HG02678 (cell line): ENCODE data around the gene PIF1.

Experiments
- ATAC-seq: cut with Tn5 transposase; IDR thresholded peaks from one replicate; pipeline ENCODE4 v1.9.1; 2021; ENCODE audit warnings: mild to moderate bottlenecking, moderate library complexity; ENCODE audit not compliant: unreplicated experiment

Gene PIF1

DNA sequence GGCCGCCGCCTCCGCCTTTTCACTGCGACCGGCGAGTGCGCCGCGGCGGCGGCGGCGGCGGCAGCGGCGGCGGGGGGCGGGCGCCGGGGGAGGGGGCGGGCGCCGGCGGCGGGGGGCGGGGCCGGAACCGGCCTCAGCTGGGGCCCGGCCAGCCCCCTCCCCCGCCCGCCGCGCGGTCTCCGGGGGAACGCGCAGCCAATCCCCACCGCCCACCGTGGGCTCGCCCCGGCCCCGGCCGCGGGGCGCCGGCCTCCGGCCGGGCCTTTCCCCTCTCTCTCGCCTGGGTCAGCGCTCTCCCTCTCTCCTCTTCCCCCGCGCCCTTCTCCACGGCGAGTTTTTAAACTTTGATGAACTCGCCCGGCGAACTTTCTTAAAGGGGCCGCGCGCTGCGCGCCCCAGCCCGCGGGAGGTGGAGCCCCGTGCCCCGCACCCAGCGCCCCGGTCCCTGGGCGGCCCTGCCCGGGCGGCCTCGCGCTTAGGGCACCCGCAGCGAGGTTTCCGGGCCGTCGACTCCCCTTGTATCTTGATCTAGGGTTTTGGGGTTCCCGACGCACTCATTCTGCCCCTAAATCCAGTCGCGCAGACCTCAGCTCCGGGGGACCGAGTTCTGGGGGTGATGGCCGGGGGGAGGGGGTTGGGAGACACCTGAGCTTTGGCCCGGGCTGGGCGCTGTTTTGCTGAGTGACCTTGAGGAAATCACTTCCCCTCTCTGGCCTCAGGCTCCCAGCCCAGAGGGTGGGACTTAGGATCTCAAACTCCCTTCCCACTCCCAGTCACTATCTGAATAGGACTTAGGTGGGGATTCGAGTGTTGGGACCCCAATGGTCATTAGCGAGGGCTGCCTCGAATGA is 49.7 kb downstream of the PIF1 start, which contains the start of gene RBPMS2:
Gene RBPMS2 (minus strand): TSS at position 39 of the 851 bp plus-strand sequence. CDS start 270 bp downstream, outside the sequence.
- no peak for ATAC-seq

GRCh38 chr15:64774629-64775493 is 50.6 kb downstream of the PIF1 start:
- ATAC-seq, result no peak

GRCh38 chr15:64774037-64774628 is 51.3 kb downstream of the PIF1 start:
- no peak for ATAC-seq

DNA sequence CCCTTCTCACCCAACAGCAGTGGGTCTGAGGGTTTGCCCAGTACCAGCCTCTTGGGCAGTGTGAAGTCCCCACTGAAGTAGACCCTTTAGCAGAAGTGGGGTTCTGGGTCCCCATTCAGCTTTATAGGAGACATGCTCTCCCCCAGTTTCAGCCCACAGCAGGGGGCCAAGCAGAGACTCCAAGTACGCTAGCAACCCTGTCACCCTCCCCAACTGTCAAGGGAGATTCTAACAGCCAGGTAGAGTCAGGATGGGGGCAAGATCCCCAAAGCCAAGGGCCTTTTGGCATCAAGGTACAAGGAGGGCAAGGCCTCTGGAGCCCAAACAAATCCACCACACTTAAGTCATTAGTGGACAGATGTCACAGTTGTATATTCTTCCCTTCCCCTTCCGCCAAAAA is 51.8 kb downstream of the PIF1 start:
- no peak for ATAC-seq

DNA sequence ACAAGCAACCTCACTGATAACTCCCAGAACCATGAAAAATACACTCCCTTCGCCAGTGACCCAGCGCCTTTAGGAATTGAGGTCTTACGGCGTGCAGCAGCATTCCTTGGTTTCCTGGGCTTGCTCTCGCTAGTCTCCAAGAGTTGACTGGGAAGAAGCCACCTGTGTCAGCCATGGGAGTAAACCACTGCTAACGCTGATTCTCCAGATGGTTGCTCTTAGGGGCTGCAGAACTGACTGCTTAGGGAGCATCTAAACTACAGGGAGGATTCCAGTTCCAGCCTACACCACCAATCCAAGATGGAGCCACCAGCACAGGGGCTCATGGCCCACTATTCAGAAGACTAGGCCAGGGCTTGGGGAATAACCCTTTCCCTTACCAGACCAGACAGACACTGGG is 52.5 kb downstream of the PIF1 start:
- ATAC-seq, result no peak

DNA sequence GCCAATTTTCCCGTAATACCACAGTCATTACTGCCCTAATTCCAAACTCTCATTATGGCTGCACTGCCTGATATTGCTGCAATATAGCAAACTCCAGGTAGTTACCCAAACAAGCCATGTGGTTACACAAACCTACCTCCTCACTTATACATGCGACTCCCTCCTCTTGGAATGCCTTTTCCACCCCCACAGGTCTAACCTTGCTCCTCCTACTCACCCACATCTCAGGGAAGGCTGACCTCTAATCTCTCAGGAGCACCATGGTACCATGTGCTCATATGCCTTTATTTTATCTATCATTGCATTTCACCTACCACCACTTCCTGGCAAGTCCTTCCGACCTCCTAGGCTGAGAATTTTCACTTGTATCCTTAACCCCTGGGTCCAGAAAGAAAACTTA is 53.0 kb downstream of the PIF1 start:
- ATAC-seq, result no peak

DNA sequence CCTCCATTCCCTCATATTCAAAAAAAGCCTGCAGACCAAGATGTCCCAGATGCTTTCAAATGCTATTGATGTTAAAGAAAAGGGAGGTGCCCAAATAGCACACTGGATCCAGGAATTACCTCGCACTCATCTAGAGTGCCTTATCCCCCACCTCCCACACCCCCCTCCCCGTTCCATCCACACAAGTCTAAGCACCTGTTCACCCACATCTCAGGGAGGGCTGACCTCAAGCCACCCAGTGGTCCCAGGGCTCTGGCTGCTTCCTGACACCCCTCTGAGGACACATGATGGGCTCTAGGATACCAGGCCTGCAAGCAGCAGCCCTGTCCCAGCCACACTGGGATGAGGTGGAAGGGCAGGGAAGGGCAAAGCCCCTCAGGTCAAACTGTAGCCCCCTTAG is 54.8 kb downstream of the PIF1 start:
- ATAC-seq, result no peak

GRCh38 chr15:64767203-64767602 is 58.2 kb downstream of the PIF1 start:
- no peak for ATAC-seq

DNA sequence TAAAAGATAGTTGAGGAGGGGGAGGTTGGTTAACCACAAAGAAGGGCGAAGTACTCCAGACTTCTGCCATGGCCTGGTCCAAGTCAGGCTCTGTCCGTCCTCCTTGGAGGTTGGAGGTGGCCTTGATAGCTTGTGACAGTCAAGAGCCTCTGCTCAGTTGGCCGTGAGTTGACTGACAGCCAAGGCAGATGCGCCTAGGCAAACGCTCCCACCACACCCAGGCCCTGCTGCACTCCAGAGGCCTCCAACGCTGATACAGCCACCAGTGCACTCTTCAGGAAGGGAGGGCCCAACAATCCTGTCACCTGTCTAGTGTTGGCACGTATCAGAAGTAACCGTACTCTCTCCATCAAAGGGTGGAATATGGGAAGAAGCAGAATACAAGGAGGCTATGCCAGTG is 59.4 kb downstream of the PIF1 start:
- ATAC-seq, result no peak
